ENCODE data around the gene CDKN2B.

CDKN2B gene

GRCh38 chr9:22033012-22033630, 24.0 kb upstream of the CDKN2B start:
- DNase-seq (ENCODE audit: low read depth in 2 of 2), result no peak

- no peak for DNase-seq (ENCODE audit: low read depth in 2 of 2)
These were observed 22.7 kb upstream of the CDKN2B start for GRCh38 chr9:22031655-22032411.

- DNase-seq (ENCODE audit: low read depth in 2 of 2), result no peak
These were observed 21.0 kb upstream of the CDKN2B start for GRCh38 chr9:22030101-22030598.

- no peak for DNase-seq (ENCODE audit: low read depth in 2 of 2)
These were observed 20.1 kb upstream of the CDKN2B start for GRCh38 chr9:22029231-22029630.

GRCh38 chr9:22028394-22028793, 19.3 kb upstream of the CDKN2B start:
- DNase-seq (ENCODE audit: low read depth in 2 of 2), result no peak

GRCh38 chr9:22026696-22027095, 17.6 kb upstream of the CDKN2B start:
- no peak for DNase-seq (ENCODE audit: low read depth in 2 of 2)

GRCh38 chr9:22022396-22022795, 13.3 kb upstream of the CDKN2B start:
- DNase-seq (ENCODE audit: low read depth in 2 of 2), result no peak

GRCh38 chr9:22010866-22011625, 1.9 kb upstream of the CDKN2B start:
- no peak for DNase-seq (ENCODE audit: low read depth in 2 of 2)

- no peak for DNase-seq (ENCODE audit: low read depth in 2 of 2)
These were observed 382 bp upstream of the CDKN2B start for GRCh38 chr9:22009506-22009867.

- no peak for DNase-seq (ENCODE audit: low read depth in 2 of 2)
These were observed 755 bp downstream of the CDKN2B start for GRCh38 chr9:22008384-22008716.

- no peak for DNase-seq (ENCODE audit: low read depth in 2 of 2)
These were observed 3.2 kb downstream of the CDKN2B start for GRCh38 chr9:22005702-22006606.

- no peak for DNase-seq (ENCODE audit: low read depth in 2 of 2)
These were observed 3.9 kb downstream of the CDKN2B start for GRCh38 chr9:22005021-22005701.

GRCh38 chr9:22002038-22002437, 7.1 kb downstream of the CDKN2B start:
- no peak for DNase-seq (ENCODE audit: low read depth in 2 of 2)

- DNase-seq (ENCODE audit: low read depth in 2 of 2), result no peak
These were observed 11.1 kb downstream of the CDKN2B start for GRCh38 chr9:21998026-21998425.

GRCh38 chr9:21997480-21997879, 11.6 kb downstream of the CDKN2B start:
- DNase-seq (ENCODE audit: low read depth in 2 of 2), result no peak

GRCh38 chr9:21996858-21997257, 12.2 kb downstream of the CDKN2B start:
- DNase-seq (ENCODE audit: low read depth in 2 of 2), result no peak

GRCh38 chr9:21996438-21996837, 12.7 kb downstream of the CDKN2B start:
- DNase-seq (ENCODE audit: low read depth in 2 of 2), result no peak

GRCh38 chr9:21995666-21996398, 13.3 kb downstream of the CDKN2B start:
- no peak for DNase-seq (ENCODE audit: low read depth in 2 of 2)

GRCh38 chr9:21995006-21995665, 14.0 kb downstream of the CDKN2B start:
- DNase-seq (ENCODE audit: low read depth in 2 of 2), result peak in 1 of 2 experiments; percentile 52

- peak in 1 of 2 experiments; percentile 28 for DNase-seq (ENCODE audit: low read depth in 2 of 2)
These were observed 14.5 kb downstream of the CDKN2B start, which contains the start of gene CDKN2B-AS1 for GRCh38 chr9:21994556-21995005. Gene CDKN2B-AS1, plus strand, starts transcription at chr9:21994791.
